Prostate gland (tissue), 2 donors: Measurements from ENCODE around the gene MCM3AP. TPM values are rescaled to one million over a fixed set of nuclear protein-coding genes. Genes with fewer than 3 reads are reported as not detected.
"Not testable (repeated sequence)": the region's sequence is repeated elsewhere in the genome, so short reads cannot be mapped to it uniquely, and the experiment has no call there.

Experiments used
- DNase-seq: peaks from one replicate; pipeline ENCODE4 v3.0.0-alpha.2; 2019; ENCODE audit warnings: low spot score
- H3K27ac ChIP-seq, 2 donors: fragments of 200-600 bp; sonication (generic); 2 replicates each; pipeline ENCODE4 v1.5.1; 2017 to 2019
- H3K27me3 ChIP-seq: fragments of 200-600 bp; sonication (generic); replicated peaks from 2 replicates; pipeline ENCODE4 v1.5.1; 2019; ENCODE audit not compliant: insufficient read depth
- H3K36me3 ChIP-seq, 2 donors: fragments of 200-600 bp; sonication (generic); 1 replicate in 1 of 2; 2 replicates in 1 of 2; pipeline versions ENCODE4 v1.5.1 to v1.8.1; 2017 to 2019
- H3K4me1 ChIP-seq: fragments of 200-600 bp; sonication (generic); replicated peaks from 2 replicates; pipeline ENCODE4 v1.5.1; 2019
- H3K4me3 ChIP-seq, 2 donors: fragments of 200-600 bp; sonication (generic); 2 replicates each; pipeline ENCODE4 v1.5.1; 2017 to 2019
- H3K9me3 ChIP-seq: fragments of 200-600 bp; sonication (generic); 2 replicates; pipeline ENCODE4 v1.5.1; 2017
- CTCF ChIP-seq, 4 experiments: fragments of 200-600 bp in 2 of 4; fragments of 450-650 bp in 2 of 4; sonication (generic) in 2 of 4; IDR thresholded peaks; 1 replicate in 3 of 4; 2 replicates in 1 of 4; pipeline ENCODE4 v1.5.1; 2016 to 2019; ENCODE audit warnings: antibody characterized with exemption in 4 of 4, mild to moderate bottlenecking in 2 of 4, moderate library complexity in 2 of 4
- POLR2A ChIP-seq: fragments of 450-650 bp; IDR thresholded peaks from one replicate; pipeline ENCODE4 v1.6.1; 2016; ENCODE audit warnings: antibody characterized with exemption, mild to moderate bottlenecking
- POLR2AphosphoS5 ChIP-seq: sonication (generic); formaldehyde crosslinking; IDR thresholded peaks from one replicate; pipeline ENCODE4 v1.6.1; 2017; ENCODE audit warnings: antibody characterized with exemption
- WGBS: methylation state at CpG from one replicate; pipeline ENCODE4 v1.1.5; 2018; 5-methylcytosine and 5-hydroxymethylcytosine counted together
- intact Hi-C: fragments of 100-400 bp; cut with DNase I; formaldehyde crosslinking; loops from one replicate; pipeline ENCODE4 v1.14.2; 2022
- total RNA-seq, 2 donors: library from RNA; depleted of rRNA; stranded (reverse); fragments of >200 nt; gene quantifications; one replicate each; pipeline ENCODE4 v1.1.0, GENCODE V29; 2016

Gene MCM3AP
- total RNA-seq, 2 donors from 2014 or later = 107 to 120 TPM

GRCh38 chr21:46203203-46203600, 82.2 kb downstream of the MCM3AP start:
- Histone ChIP-seq H3K4me3 (no peak overlapping the region), H3K27me3 (no peaks in the 10 kb centered on the region), H3K4me1 (no peaks in the 10 kb centered on the region), H3K27ac (no peak overlapping the region), H3K36me3 (peaks cover 0 to 11% of the 10 kb centered on the region in 2 donors), H3K9me3 (no peaks in the 10 kb centered on the region)
- WGBS = 94% methylated on average over 8 of the region's 8 CpGs
- intact Hi-C loops = no loop called here
- no peak for TF ChIP-seq POLR2AphosphoS5
- no peak for DNase-seq

GRCh38 chr21:46202592-46203202, 82.7 kb downstream of the MCM3AP start:
- 90% methylated on average over 6 of the region's 6 CpGs for WGBS
- Histone ChIP-seq H3K36me3 (peaks cover 0 to 11% of the 10 kb centered on the region in 2 donors), H3K27me3 (no peaks in the 10 kb centered on the region), H3K27ac (no peak overlapping the region), H3K9me3 (no peaks in the 10 kb centered on the region), H3K4me1 (no peaks in the 10 kb centered on the region), H3K4me3 (no peak overlapping the region)
- intact Hi-C loops = no loop called here
- no peak for DNase-seq
- TF ChIP-seq POLR2AphosphoS5 (no peak), CTCF (IDR thresholded peaks at IDR 0.05) (no peak), POLR2A (no peak)

GRCh38 chr21:46200877-46201803, 84.3 kb downstream of the MCM3AP start:
- 77% methylated on average over 4 of the region's 8 CpGs for WGBS
- H3K27me3 ChIP-seq = not testable (repeated sequence)

GRCh38 chr21:46199436-46200373, 85.7 kb downstream of the MCM3AP start:
- DNase-seq = no peak
- TF ChIP-seq POLR2A = no peak
- no peak for TF ChIP-seq POLR2AphosphoS5
- no peak for TF ChIP-seq CTCF (IDR thresholded peaks at IDR 0.05)
- Histone ChIP-seq H3K4me1 (no peaks in the 10 kb centered on the region), H3K9me3 (no peaks in the 10 kb centered on the region), H3K27me3 (no peaks in the 10 kb centered on the region), H3K27ac (no peak overlapping the region), H3K36me3 (peaks cover 4 to 9% of the 10 kb centered on the region in 2 donors), H3K4me3 (no peak overlapping the region)
- intact Hi-C loops = no loop called here
- 79% methylated on average over 13 of the region's 13 CpGs for WGBS

More at GRCh38 chr21:46200877-46201803, 84.3 kb downstream of the MCM3AP start:
- H3K36me3 ChIP-seq, H3K9me3 ChIP-seq, H3K27ac ChIP-seq, intact Hi-C loops, DNase-seq, H3K4me3 ChIP-seq, H3K4me1 ChIP-seq: not testable (repeated sequence)

GRCh38 chr21:46196733-46197132, 88.7 kb downstream of the MCM3AP start:
- Histone ChIP-seq H3K36me3 (peaks cover 4 to 9% of the 10 kb centered on the region in 2 donors), H3K27me3 (no peaks in the 10 kb centered on the region), H3K4me1 (no peaks in the 10 kb centered on the region), H3K4me3 (no peak overlapping the region), H3K9me3 (no peaks in the 10 kb centered on the region), H3K27ac (peak overlapping the region in 1 of 2 donors; percentile 59)
- DNase-seq = no peak
- TF ChIP-seq POLR2A (no peak), CTCF (IDR thresholded peaks at IDR 0.05) (no peak), POLR2AphosphoS5 (no peak)
- WGBS = 89% methylated on average over 20 of the region's 20 CpGs
- intact Hi-C loops = no loop called here
